ENCODE results near the gene NRIP2.
A peak's percentile ranks its signal among the peaks of the same experiment; 100 is the strongest.

The NRIP2 gene

GRCh38 chr12:2805143-2805520 lies 29.7 kb downstream of the NRIP2 start:
- no peak for DNase-seq (ENCODE audit: low read depth)

- DNase-seq (ENCODE audit: low read depth): no peak
Observed at GRCh38 chr12:2804393-2805142, 30.3 kb downstream of the NRIP2 start.

GRCh38 chr12:2803635-2804392 lies 31.0 kb downstream of the NRIP2 start:
- DNase-seq (ENCODE audit: low read depth): no peak

GRCh38 chr12:2801044-2801783 lies 33.6 kb downstream of the NRIP2 start:
- DNase-seq (ENCODE audit: low read depth): no peak

- no peak for DNase-seq (ENCODE audit: low read depth)
Observed at GRCh38 chr12:2800046-2800570, 34.7 kb downstream of the NRIP2 start.

GRCh38 chr12:2797721-2798418 lies 37.0 kb downstream of the NRIP2 start:
- DNase-seq (ENCODE audit: low read depth): no peak

- no peak for DNase-seq (ENCODE audit: low read depth)
Observed at GRCh38 chr12:2796187-2796666, 38.6 kb downstream of the NRIP2 start.

GRCh38 chr12:2795291-2796186 lies 39.3 kb downstream of the NRIP2 start:
- peak; percentile 59 for DNase-seq (ENCODE audit: low read depth)

- peak; percentile 76 for DNase-seq (ENCODE audit: low read depth)
Observed at GRCh38 chr12:2794736-2795289, 40.0 kb downstream of the NRIP2 start, which contains the start of gene FKBP4. TSS of gene FKBP4 (plus strand) at chr12:2794970. CDS start at chr12:2795140, 170 bp downstream.

- no peak for DNase-seq (ENCODE audit: low read depth)
Observed at GRCh38 chr12:2794191-2794735, 40.6 kb downstream of the NRIP2 start.

GRCh38 chr12:2793561-2793960 lies 41.3 kb downstream of the NRIP2 start:
- DNase-seq (ENCODE audit: low read depth): no peak

- DNase-seq (ENCODE audit: low read depth): no peak
Observed at GRCh38 chr12:2792671-2793500, 41.9 kb downstream of the NRIP2 start.

GRCh38 chr12:2791089-2791488 lies 43.7 kb downstream of the NRIP2 start:
- DNase-seq (ENCODE audit: low read depth): no peak

- no peak for DNase-seq (ENCODE audit: low read depth)
Observed at GRCh38 chr12:2785017-2785416, 49.8 kb downstream of the NRIP2 start.

- DNase-seq (ENCODE audit: low read depth): no peak
Observed at GRCh38 chr12:2783936-2784600, 50.8 kb downstream of the NRIP2 start.

GRCh38 chr12:2779281-2779680 lies 55.6 kb downstream of the NRIP2 start:
- DNase-seq (ENCODE audit: low read depth): no peak

- no peak for DNase-seq (ENCODE audit: low read depth)
Observed at GRCh38 chr12:2776129-2776806, 58.6 kb downstream of the NRIP2 start.

- no peak for DNase-seq (ENCODE audit: low read depth)
Observed at GRCh38 chr12:2775431-2775830, 59.4 kb downstream of the NRIP2 start.

Measured in stimulated activated CD8-positive, alpha-beta memory T cell treated with anti-CD3 and anti-CD28 coated beads, Interleukin-7, amount 100 ng/mL, for 24 hours (primary cell).